Measurements from ENCODE around the gene IL11RA.

Gene IL11RA

GRCh38 chr9:34651876-34652601 lies at the start of gene IL11RA:
Gene IL11RA, plus strand, starts transcription at chr9:34652185. Its CDS starts 3,033 bp downstream, at chr9:34655218.
- peak in 1 of 2 donors; percentile 17 for DNase-seq (ENCODE audit: low read depth in 2 of 2, low spot score in 1 of 2)

DNA sequence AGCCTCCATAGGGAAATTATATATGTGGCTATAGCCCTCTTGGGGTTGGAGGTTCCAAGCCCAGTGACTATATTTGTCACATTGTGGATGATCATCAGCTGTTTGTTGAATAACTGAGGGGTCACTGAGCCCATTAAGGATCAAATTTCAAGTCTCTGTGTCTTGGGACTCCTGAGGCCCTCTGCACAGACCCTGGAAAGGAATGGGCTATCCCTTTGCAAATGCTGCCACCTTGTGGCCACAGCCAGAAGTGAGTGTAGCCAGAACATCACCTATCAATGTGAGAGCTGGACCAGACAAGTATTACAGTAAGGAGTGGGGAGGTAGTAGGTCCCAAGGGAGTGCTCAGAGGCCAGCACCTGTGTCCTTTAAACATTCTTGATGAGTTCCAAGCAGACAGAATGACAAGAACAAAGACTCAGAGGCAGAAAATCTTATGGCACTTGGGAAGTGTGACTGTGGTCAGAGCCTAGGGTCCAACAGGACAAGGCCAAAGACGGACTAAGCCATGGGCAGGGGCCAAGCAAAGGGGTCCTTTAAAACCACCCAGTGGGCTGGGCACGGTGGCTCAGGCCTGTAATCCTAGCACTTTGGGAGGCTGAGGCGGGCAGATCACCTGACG lies 48.3 kb upstream of the IL11RA start:
- peak; percentile 57 to 75 for DNase-seq (ENCODE audit: low read depth in 2 of 2, low spot score in 1 of 2)

GRCh38 chr9:34606190-34606589 lies 45.8 kb upstream of the IL11RA start:
- no peak for DNase-seq (ENCODE audit: low read depth in 2 of 2, low spot score in 1 of 2)

DNA sequence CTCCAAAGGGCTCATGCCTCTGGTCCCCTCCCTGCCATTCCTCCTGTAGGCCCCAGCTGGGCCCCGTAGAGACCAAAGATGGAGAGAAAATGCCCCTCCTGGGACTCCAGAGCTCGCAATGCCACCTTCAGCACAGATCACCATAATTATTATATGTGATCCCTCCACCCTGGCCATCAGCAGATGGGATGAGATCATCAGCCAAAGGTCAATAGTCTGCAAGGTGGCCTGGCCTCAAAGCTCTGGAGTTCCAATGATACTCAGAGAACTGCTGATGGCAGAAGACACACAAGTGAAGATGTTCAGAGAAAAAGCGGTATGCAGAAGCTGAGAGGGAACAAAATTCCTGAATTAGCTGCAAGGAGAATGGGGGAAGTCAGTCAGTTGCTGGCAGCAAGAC lies 45.1 kb upstream of the IL11RA start:
- DNase-seq (ENCODE audit: low read depth in 2 of 2, low spot score in 1 of 2) = no peak

GRCh38 chr9:34607331-34607730 lies 44.7 kb upstream of the IL11RA start:
- no peak for DNase-seq (ENCODE audit: low read depth in 2 of 2, low spot score in 1 of 2)

- no peak for DNase-seq (ENCODE audit: low read depth in 2 of 2, low spot score in 1 of 2)
These were observed 41.4 kb upstream of the IL11RA start for GRCh38 chr9:34610434-34611206.

GRCh38 chr9:34611251-34611810 lies 40.7 kb upstream of the IL11RA start:
- no peak for DNase-seq (ENCODE audit: low read depth in 2 of 2, low spot score in 1 of 2)

DNA sequence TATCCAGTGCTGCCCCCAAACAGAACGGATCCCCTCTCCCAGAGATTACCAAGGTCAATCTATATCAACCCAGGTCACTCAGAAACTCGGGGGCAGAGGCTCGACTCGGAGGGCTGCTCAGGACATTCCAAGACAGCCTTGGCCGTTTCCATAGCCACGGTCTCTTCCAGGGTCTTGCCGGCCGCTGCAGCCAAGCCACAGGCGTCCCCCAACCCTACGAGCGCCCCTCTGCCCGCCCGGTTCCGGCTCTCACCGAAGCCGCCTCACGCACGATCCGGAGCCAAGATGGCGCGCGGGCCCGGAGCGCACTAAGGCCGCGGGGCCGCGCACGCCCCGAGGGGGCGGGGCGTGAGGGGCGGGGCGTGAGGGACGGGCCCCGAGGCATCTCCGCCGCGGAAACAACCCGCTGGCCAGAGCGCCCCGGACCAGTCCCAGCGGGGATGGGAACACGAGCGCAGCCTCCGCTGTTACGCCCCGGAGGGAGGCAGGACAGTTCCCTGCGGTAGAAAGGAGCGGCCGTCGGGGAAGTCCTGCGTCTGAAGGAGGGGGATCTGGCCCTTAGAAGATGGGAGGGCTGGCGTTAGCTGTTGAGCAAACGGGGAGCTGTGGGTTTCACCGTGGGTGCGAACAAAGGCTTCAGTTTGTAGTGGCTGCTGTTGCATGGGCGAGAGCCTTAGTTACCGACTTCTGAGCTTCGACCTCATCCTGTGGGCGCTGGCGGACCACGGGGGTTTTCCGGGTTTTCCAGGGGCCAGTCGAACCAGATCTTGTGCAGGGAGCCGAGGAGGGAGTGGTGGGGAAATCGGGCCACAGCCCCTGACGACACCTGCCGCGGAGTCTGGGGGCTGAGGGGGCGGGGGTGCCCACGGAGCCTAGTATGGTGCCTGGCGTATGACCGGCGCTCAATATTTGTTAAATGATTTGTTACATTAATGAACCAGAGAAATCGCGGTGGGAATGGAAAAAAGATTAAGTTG lies 39.9 kb upstream of the IL11RA start, which contains the start of gene RPP25L:
Gene RPP25L, minus strand, starts transcription at position 287 of the 977 bp plus-strand sequence. CDS start 801 bp downstream, outside the sequence.
- DNase-seq (ENCODE audit: low read depth in 2 of 2, low spot score in 1 of 2) = peak; percentile 57 to 62

DNA sequence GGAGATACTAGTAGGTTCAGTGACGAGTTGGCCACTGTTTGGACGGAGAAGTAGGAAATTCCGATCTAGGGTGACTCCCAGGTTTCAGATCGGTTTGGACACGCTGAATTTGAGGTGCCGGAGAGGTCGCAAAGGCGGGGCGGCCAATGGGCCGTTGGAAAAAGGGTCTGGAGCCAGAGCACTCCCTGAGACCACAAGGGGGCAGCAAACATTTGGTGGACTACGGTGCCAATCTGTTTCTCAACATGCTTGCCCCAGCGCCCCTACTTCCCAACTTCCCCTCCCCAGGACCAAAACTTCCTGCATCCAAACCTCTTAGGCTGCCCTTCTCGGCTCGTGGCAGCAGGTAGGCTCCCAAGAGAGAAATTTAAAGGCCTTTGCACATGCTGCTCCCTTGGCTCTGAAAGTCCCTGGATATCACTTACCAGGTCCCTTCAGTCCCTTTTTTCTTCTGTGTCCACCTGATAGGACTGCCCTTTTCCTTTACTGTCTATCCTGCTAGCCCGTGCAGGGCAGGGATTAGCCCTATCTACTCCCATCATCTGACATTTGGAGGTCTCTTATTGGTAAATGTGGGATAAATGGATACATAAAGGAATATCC lies 39.1 kb upstream of the IL11RA start:
- peak in 1 of 2 donors; percentile 34 for DNase-seq (ENCODE audit: low read depth in 2 of 2, low spot score in 1 of 2)

GRCh38 chr9:34615132-34615531 lies 36.9 kb upstream of the IL11RA start:
- DNase-seq (ENCODE audit: low read depth in 2 of 2, low spot score in 1 of 2) = no peak

- DNase-seq (ENCODE audit: low read depth in 2 of 2, low spot score in 1 of 2) = peak; percentile 79 to 80
These were observed 31.7 kb upstream of the IL11RA start, which contains the start of gene DCTN3 for GRCh38 chr9:34620061-34620994. Gene DCTN3, minus strand, starts transcription at chr9:34620495. Its CDS starts 31 bp downstream, at chr9:34620464.

DNA sequence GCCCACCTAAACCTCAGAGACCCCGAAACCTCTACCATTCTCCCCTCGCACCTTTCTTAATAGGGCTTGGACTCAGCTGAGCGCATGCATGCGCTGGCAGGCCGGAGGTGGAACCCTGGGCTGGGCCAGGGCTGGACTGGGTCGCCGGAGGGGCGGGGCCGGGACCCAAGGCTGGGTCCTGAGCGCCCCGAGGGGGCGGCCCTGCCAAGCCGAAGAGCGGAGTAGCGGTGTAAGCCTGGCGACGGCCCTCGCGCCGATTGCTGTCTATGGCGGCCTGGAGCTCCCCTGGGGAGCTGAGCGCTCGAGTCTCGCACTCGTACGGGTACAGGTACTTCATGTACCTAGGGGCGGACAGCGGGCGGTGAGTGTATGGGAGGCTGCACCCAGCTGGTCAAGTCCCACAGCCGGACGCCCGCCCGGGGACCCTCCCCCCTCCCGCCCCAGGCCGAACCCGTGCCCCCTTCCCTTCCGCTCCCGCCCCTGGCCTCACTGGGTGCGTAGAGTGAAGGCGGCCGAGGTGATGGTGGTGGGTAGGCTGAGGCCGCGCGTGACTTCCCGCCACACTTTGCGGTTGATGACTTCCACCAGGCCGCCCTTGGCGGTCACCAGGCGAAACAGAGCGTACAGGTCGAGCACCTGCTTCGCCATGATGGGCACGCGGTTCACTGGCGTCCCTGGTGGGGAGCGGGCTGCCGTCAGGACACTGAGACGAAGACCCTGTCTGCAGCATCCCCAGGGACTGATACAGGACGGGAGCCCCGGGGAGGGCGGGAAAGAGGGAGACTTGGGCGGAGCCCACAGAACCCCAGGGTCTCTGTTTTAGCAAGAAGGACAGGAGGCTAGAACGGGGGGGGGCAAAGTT lies 28.4 kb upstream of the IL11RA start:
- no peak for DNase-seq (ENCODE audit: low read depth in 2 of 2, low spot score in 1 of 2)

DNA sequence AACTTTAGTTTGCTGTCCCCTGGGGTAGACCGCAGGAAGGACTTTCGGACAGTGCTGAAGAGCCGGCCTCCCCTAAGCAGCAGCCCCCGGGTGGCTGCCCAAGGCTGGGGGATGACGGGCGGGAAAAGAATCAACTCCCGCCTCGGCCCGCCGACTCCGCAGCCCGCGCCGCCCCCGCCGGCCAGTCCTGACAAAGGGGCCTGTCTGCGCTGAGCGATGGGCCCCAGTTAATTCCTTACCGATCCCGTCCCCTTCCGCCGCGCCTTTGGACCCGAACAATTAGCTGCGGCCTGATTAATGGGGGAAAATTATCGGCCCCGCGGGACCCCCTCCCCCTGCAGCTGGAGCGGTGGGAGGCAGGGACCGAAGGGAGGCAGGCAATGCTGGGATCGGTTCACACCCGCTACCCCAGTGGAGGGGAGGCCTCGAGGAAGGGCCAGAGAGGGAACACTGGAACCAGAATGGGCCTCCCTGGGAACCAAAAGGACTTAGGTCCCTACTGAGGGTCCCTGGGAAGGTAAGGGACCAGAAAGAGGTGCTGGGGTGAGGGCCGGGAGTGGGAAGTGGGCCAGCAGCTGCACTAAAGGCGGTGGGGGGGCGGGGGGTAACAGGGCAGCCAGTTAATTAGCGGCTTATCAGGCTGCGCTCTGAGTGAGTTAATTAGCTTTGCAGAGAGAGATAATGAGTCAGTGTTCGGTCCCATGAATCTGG lies 27.4 kb upstream of the IL11RA start:
- DNase-seq (ENCODE audit: low read depth in 2 of 2, low spot score in 1 of 2) = no peak

DNA sequence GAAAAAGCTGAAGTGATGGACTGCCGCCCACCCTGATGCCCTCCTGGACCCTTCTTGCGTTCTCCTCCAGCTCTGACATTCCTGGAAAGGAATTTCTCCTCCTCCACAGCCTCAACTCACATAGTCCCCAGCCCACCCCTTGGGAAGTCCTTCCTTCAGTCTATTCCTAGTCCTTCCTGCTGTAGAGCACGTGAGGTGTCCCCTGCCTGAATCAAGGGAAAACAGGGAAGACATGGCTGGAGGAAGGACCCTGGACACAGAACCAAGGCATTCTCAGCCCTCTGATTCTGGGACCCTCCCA lies 26.8 kb upstream of the IL11RA start:
- no peak for DNase-seq (ENCODE audit: low read depth in 2 of 2, low spot score in 1 of 2)

GRCh38 chr9:34627716-34628655 lies 24.0 kb upstream of the IL11RA start:
- no peak for DNase-seq (ENCODE audit: low read depth in 2 of 2, low spot score in 1 of 2)

Measured in stimulated activated CD8-positive, alpha-beta memory T cell treated with anti-CD3 and anti-CD28 coated beads, Interleukin-4, amount 100 ng/mL, for 4 hours (primary cell).